GM12801 (cell line): Measurements from ENCODE around the gene CEACAM6.

Experiments used
- CTCF ChIP-seq: IDR thresholded peaks from one replicate; pipeline ENCODE4 v1.5.1; 2011; ENCODE audit warnings: control low read depth; ENCODE audit not compliant: insufficient read length; ENCODE audit errors: extremely low read depth

The CEACAM6 gene

GRCh38 chr19:41792513-41793413, 37.4 kb downstream of the CEACAM6 start:
- TF ChIP-seq CTCF = no peak

- no peak for TF ChIP-seq CTCF
These were observed 38.0 kb downstream of the CEACAM6 start for GRCh38 chr19:41793414-41793727.

- TF ChIP-seq CTCF = no peak
These were observed 39.7 kb downstream of the CEACAM6 start for GRCh38 chr19:41795031-41795461.

GRCh38 chr19:41796362-41796761, 41.0 kb downstream of the CEACAM6 start, which contains the start of gene CEACAM3:
TSS of gene CEACAM3 (plus strand) at chr19:41796587. CDS start at chr19:41796678, 91 bp downstream.
- TF ChIP-seq CTCF = no peak

GRCh38 chr19:41796901-41797300, 41.6 kb downstream of the CEACAM6 start:
- no peak for TF ChIP-seq CTCF

- TF ChIP-seq CTCF = no peak
These were observed 44.2 kb downstream of the CEACAM6 start for GRCh38 chr19:41799444-41800000.

- no peak for TF ChIP-seq CTCF
These were observed 45.7 kb downstream of the CEACAM6 start for GRCh38 chr19:41801031-41801430.
